ENCODE measurements around the gene DNLZ. TPM values are rescaled to one million over a fixed set of nuclear protein-coding genes. Genes with fewer than 3 reads are reported as not detected.

DNLZ gene
- total and polyA plus RNA-seq, 9 of the 15 experiments (the other 6 are each of a cell fraction or from before 2014, with no cell fraction given) = 0.17 to 44.6 (median 3.4) TPM

GRCh38 chr9:136329211-136329627, 34.3 kb downstream of the DNLZ start:
- H3K4me1 ChIP-seq (replicated peaks in 1 of 2; ENCODE audit: control insufficient read depth in 2 of 2, insufficient read depth in 2 of 2, low read length in 2 of 2) = peaks cover 4 to 94% of the 10 kb centered on the region in 2 experiments
- no peak for DNase-seq (ENCODE audit: extremely low read depth in 1 of 4, low spot score in 3 of 4)
- H2AFZ ChIP-seq (ENCODE audit: low read depth, low read length) = no peak overlapping the region
- in situ Hi-C loops (cut with MboI) = loop anchor here (25.0 kb wide), 1 partner anchor 308 kb away; no protein-coding TSS in a partner anchor
- POLR2A ChIA-PET = no interaction called here
- peaks cover 15% of the 10 kb centered on the region for H3K79me2 ChIP-seq (ENCODE audit: control insufficient read depth, insufficient read depth, low read length)
- no peaks in the 10 kb centered on the region for H3K9me3 ChIP-seq (replicated peaks; ENCODE audit: control insufficient read depth, insufficient read depth, low read depth, low read length)
- H3K36me3 ChIP-seq (ENCODE audit: control insufficient read depth, insufficient read depth, low read length) = no peaks in the 10 kb centered on the region
- no peak for ATAC-seq
- CTCF ChIA-PET (ENCODE audit: low intra/inter-chr PET ratio) = no interaction called here
- no peak overlapping the region for H3K27ac ChIP-seq (ENCODE audit: extremely low read depth, low read depth, low read length)
- peak; percentile 53; the same call in 1 of the 2 replicates for TF ChIP-seq RBFOX2 (IDR thresholded peaks at IDR 0.05; ENCODE audit: low read depth, low read length)
- no peak for TF ChIP-seq ZSCAN32 (CRISPR knock-in tag; IDR thresholded peaks at IDR 0.05)
- FAIRE-seq = no peak
- intact Hi-C loops (cut with micrococcal nuclease) = no loop called here
- no peaks in the 10 kb centered on the region for H4K20me1 ChIP-seq (replicated peaks; ENCODE audit: control insufficient read depth, insufficient read depth, low read length)
- H3K4me2 ChIP-seq (ENCODE audit: insufficient read depth, low read length) = no peak overlapping the region
- peaks cover 0 to 5% of the 10 kb centered on the region in 2 experiments; a peak in 2 of 5 replicates for H3K27me3 ChIP-seq (ENCODE audit: control insufficient read depth in 2 of 2, insufficient read depth in 2 of 2, low read length in 2 of 2)
- no peaks in the 10 kb centered on the region for H3K9me1 ChIP-seq (ENCODE audit: control insufficient read depth, insufficient read depth, low read length)
- 64% methylated on average over 10 of the region's 19 CpGs for WGBS (ENCODE audit: insufficient coverage, low coverage, missing lambda C conversion rate)
- BruUV-seq (replicated peaks) = no TSS peak
- H3K9ac ChIP-seq (ENCODE audit: insufficient read depth in 1 of 2, low read depth in 2 of 2, low read length in 2 of 2) = peak overlapping the region in 1 of 2 experiments; percentile 88; a peak in 2 of 4 replicates
- 0 out of 2 replicates have a peak overlapping the region, but pooled peaks have one; percentile 52 for H3K4me3 ChIP-seq

- BruUV-seq (replicated peaks) = no TSS peak
- Histone ChIP-seq H3K9me1 (ENCODE audit: control insufficient read depth, insufficient read depth, low read length) (no peaks in the 10 kb centered on the region), H3K9ac (ENCODE audit: insufficient read depth in 1 of 2, low read depth in 2 of 2, low read length in 2 of 2) (peak overlapping the region; percentile 63 to 88; a peak in 3 of 4 replicates), H3K36me3 (ENCODE audit: control insufficient read depth, insufficient read depth, low read length) (no peaks in the 10 kb centered on the region), H3K27ac (ENCODE audit: extremely low read depth, low read depth, low read length) (no peak overlapping the region), H3K4me2 (ENCODE audit: insufficient read depth, low read length) (peak overlapping the region; percentile 77), H3K9me3 (replicated peaks; ENCODE audit: control insufficient read depth, insufficient read depth, low read depth, low read length) (no peaks in the 10 kb centered on the region), H2AFZ (ENCODE audit: low read depth, low read length) (no peak overlapping the region), H3K79me2 (ENCODE audit: control insufficient read depth, insufficient read depth, low read length) (peaks cover 15% of the 10 kb centered on the region), H3K27me3 (ENCODE audit: control insufficient read depth in 2 of 2, insufficient read depth in 2 of 2, low read length in 2 of 2) (peaks cover 3 to 11% of the 10 kb centered on the region in 2 experiments; a peak in 2 of 5 replicates), H4K20me1 (replicated peaks; ENCODE audit: control insufficient read depth, insufficient read depth, low read length) (no peaks in the 10 kb centered on the region), H3K4me1 (replicated peaks in 1 of 2; ENCODE audit: control insufficient read depth in 2 of 2, insufficient read depth in 2 of 2, low read length in 2 of 2) (peaks cover 4 to 92% of the 10 kb centered on the region in 2 experiments), H3K4me3 (peak overlapping the region; percentile 52; the same call in 1 of the 2 replicates)
- in situ Hi-C loops (cut with MboI) (loop anchor here (25.0 kb wide), 1 partner anchor 309 kb away; no protein-coding TSS in a partner anchor), intact Hi-C loops (cut with micrococcal nuclease) (no loop called here)
- no peak for DNase-seq (ENCODE audit: extremely low read depth in 1 of 4, low spot score in 3 of 4)
- 77% methylated on average over 15 of the region's 15 CpGs for WGBS (ENCODE audit: insufficient coverage, low coverage, missing lambda C conversion rate)
- ChIA-PET CTCF (ENCODE audit: low intra/inter-chr PET ratio) (no interaction called here), POLR2A (no interaction called here)
- no peak for ATAC-seq
- TF ChIP-seq KDM5B (IDR thresholded peaks at IDR 0.05; ENCODE audit: insufficient replicate concordance, low read depth, low read length) = peak; percentile 43
- no peak for TF ChIP-seq MCM5 (IDR thresholded peaks at IDR 0.05; ENCODE audit: low read depth)
- TF ChIP-seq, protein P1, sequence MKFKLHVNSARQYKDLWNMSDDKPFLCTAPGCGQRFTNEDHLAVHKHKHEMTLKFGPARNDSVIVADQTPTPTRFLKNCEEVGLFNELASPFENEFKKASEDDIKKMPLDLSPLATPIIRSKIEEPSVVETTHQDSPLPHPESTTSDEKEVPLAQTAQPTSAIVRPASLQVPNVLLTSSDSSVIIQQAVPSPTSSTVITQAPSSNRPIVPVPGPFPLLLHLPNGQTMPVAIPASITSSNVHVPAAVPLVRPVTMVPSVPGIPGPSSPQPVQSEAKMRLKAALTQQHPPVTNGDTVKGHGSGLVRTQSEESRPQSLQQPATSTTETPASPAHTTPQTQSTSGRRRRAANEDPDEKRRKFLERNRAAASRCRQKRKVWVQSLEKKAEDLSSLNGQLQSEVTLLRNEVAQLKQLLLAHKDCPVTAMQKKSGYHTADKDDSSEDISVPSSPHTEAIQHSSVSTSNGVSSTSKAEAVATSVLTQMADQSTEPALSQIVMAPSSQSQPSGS (CRISPR knock-in tag; IDR thresholded peaks at IDR 0.05) = no peak
- TF ChIP-seq RBFOX2 (IDR thresholded peaks at IDR 0.05; ENCODE audit: low read depth, low read length) = peak; percentile 43
- TF ChIP-seq, protein P2, sequence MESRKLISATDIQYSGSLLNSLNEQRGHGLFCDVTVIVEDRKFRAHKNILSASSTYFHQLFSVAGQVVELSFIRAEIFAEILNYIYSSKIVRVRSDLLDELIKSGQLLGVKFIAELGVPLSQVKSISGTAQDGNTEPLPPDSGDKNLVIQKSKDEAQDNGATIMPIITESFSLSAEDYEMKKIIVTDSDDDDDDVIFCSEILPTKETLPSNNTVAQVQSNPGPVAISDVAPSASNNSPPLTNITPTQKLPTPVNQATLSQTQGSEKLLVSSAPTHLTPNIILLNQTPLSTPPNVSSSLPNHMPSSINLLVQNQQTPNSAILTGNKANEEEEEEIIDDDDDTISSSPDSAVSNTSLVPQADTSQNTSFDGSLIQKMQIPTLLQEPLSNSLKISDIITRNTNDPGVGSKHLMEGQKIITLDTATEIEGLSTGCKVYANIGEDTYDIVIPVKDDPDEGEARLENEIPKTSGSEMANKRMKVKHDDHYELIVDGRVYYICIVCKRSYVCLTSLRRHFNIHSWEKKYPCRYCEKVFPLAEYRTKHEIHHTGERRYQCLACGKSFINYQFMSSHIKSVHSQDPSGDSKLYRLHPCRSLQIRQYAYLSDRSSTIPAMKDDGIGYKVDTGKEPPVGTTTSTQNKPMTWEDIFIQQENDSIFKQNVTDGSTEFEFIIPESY (CRISPR knock-in tag; IDR thresholded peaks at IDR 0.05) = peak; percentile 90
- FAIRE-seq = no peak
Observed at GRCh38 chr9:136328622-136329041, 34.9 kb downstream of the DNLZ start.

Data from K562 (cell line).